Fibroblast of skin of left quadriceps (primary cell): ENCODE results near the gene FLRT1.
"Not testable (repeated sequence)": the region's sequence is repeated elsewhere in the genome, so short reads cannot be mapped to it uniquely, and the experiment has no call there.

Experiments used
- DNase-seq, 2 experiments: peaks; one replicate each; pipeline ENCODE4 v3.0.0-alpha.2; 2013; ENCODE audit warnings: low read depth in 2 of 2

FLRT1 gene

DNA sequence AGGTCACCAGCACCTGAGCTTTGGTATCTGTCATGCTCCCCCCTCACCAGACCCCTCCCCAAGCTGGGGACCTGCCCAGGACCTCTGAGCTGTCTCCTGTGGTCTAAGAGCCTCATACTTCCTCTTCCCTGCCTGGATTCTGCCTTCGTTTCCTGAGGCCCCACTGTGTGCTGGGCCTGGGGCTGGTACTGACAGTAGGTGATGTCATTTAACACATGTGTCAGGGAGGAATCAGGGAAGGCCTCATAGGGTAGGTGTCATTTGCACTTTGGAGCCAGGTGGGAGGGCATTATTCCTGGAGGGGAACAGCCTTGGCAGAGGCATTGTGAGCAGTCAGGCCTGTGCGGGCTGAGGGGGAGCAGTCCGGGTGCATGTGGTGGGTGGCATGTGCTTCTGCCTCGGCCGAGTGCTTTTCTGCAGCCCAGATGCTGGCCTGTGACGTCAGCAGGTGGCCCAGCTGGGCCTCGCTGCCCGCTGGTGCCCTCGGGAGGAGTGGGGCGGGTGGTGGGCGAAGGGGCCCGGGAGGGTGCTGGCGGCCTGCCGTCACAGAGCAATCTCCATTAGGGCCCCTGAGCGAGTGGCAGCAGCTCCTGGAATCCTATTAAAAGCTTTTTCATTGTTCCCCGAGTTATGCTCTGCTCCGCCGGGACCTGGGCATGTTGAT lies 9.1 kb downstream of the FLRT1 start:
- DNase-seq = no peak

DNA sequence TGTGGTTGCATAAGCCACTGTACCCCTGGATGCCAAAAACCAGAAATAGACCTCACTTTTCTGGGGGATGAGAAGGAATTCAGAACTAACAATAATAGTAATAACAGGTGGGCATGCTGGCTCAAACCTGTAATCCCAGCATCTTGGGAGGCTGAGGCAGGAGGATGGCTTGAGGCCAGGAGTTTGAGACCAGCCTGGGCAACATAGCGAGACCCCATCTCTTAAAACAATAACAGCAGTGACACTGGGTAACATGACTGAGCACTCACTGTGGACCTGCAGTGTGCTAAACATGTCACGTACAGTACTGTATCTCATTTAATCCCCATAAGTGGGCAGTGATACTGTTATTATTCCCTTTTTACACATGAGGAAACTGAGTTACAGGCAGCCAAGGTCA lies 10.0 kb downstream of the FLRT1 start:
- no peak for DNase-seq

DNA sequence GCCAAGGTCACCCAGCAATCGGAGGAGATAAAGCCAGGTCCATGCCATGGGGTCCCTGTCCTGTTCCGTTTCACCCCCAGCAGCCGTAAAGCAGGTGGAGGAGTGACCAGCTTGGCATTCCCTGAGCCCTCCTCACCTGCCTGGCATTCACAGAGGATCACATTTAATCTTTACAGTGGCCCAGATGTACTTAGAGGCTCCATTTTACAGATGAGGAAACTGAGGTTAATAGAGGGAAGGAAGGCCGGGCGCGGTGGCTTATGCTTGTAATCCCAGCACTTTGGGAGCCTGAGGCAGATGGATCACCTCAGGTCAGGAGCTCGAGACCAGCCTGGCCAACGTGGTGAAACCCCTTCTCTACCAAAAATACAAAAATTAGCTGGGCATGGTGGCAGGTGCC lies 11.6 kb downstream of the FLRT1 start:
- DNase-seq = not testable (repeated sequence)

DNA sequence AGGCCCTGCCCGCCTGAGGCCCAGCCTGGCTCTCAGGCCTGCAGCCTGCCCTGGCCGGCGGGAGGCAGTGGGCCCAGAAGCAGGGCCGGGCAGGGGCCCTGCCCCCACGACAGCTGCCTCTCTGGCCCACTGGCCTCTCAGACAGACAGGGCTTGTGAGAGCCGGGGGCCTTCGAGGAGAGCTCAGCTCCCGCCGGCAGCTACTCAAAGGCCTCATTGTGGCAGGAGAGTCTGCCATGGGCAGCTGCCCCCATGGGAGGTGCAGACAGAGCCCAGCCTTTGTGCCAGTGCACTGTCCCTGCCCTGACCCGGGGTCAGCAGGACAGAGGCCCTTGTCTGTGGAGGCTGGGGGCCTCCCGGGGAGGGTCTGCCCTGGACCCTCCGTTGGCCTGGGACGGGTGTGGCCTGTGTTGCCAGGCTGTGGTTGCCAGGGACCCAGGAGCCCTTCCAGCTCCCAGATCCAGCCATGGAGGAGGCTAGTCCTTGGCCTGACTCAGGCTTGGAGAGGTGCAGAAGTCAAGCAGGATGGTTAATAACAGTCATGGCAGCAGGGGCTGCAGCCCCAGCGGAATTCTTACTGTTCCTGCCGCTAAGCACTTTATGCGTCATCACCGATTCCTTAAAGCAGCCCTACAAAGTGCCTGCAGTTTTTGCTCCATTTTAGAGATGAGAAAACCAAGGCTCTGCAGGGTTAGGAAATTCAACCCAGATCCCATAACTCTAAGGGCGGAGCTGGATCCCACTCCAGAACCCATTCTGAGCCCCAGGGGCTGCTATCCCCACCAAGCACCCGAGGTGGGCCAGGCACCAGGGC lies 12.5 kb downstream of the FLRT1 start:
- DNase-seq = no peak

DNA sequence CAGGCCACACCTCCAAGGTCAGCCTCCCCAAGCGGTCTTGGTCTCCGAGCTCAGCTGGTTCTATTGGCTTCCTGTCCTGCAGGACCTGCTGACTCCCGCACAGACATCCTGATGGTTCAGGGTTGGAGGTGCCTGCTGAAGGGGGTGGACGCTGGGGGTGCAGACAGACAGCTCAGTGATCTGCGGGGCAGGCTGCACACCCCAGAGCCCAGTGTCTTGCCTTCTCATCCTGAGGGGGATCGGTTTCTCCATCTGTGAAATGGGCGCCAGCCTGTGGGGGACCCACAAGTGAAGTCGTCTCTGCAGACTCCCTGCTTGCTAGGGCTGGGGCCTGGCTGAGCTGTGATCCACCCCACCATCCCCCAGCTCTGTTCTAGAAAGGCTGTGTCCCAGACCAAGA lies 13.8 kb downstream of the FLRT1 start:
- DNase-seq = no peak

DNA sequence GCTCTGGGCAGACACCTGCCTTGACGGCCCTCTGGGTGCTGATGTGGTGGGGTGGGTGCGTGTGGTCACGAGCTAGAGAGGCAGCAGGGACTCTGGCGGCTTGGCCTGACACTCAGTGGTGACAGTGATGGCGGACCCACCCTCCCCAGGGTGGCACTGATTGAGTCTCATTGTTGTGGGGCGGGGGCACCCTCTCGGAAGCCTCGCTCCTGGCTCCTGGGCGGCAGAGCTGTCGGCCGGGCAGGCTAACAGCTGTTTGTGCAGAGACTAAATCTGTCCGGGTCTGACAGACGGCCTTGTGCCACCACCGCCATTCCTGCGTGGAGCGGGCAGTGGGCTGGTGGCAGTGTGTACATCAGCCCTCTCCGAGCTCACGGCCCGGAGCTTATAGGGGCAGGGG lies 15.6 kb downstream of the FLRT1 start:
- DNase-seq = no peak

DNA sequence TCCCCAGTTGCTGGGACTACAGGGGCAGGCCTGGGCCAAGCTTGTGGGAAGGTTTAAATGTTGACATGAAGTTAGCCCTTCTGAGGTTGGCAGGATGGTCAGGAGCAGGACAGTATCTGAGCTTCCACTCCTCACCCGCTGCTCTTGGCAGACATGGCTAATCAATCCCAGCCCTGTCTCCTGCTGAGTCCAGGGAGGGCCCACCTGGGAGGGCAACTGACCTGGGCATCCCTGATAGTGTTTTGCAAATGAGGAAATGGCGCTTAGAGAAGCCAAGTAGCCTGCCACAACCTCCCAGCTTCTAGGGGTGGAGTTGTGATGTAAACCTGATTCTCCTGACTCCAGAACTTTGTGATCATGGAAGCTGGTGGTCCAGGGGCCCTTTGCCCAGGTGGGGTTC lies 16.7 kb downstream of the FLRT1 start:
- no peak for DNase-seq

DNA sequence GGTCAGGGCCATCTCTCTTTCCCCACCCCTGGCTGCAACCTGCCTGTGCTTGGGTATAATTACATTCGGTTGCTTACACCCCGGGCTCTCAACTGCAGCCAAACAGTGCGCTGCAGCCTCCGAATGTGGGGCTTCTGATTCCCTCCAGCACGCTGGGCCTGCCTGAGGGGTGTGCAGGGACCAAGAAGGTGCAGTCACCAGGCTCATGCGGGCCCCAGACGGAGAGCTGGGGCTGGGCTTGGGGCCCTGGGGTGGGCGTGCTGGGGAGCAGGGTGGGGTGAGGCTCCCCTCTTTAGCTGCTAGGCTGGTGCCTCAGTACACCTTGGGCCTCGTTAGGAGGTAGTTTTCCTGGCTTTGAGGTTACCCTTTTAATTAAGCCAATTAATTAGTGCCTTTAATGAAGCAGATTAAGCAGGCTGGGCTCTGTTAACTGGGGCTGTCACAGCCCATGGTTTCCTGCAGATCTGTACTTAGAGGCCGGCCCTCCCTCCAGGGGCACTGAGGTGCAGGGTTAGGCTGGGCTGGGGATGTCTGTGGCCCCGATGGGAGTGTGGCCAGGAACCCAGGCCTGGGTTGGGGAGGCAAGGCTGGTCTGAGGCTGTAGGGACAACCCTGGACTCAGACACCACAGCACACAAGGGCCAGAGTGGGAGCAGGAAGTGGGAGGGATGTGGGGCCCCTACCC lies 17.3 kb downstream of the FLRT1 start:
- no peak for DNase-seq

DNA sequence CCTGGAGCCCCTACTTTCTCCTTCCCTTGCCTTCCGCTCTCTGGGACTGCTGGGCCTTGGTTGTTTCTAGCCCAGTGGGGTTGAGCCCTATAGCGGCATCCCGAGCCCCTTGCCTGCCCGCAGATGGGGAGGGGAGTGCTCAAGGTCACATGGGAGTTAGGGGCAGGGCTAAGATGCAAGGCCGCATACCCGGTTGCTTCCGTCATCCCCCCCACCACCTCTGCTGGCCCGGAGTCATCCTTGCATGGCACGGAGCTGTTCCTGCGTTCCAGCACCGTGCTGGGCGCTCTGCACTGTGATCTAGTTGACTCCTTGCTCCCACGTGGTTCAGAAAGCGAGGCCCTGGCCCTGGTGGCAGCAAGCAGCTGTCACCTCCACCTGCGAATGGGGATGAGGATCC lies 18.0 kb downstream of the FLRT1 start:
- DNase-seq = no peak

DNA sequence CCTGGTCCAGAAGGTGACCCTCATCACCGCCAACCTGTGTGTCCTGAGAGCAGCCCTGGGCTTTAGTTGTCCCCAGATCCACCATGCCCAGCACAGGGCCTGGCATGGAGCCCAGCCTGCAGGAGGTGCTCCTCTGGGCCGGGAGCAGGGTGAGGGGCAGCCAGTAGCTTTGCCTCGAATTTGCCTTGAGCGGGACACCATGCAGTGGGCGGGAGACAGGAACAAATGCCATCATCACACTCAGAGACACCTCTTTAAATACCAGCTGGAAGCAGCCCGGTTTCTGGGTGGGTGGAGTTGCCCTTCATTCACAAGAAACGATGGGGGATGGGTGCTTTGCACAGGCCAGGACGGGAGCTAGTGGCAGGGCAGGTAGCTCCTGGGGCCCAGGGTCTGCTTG lies 19.3 kb downstream of the FLRT1 start:
- DNase-seq = no peak

DNA sequence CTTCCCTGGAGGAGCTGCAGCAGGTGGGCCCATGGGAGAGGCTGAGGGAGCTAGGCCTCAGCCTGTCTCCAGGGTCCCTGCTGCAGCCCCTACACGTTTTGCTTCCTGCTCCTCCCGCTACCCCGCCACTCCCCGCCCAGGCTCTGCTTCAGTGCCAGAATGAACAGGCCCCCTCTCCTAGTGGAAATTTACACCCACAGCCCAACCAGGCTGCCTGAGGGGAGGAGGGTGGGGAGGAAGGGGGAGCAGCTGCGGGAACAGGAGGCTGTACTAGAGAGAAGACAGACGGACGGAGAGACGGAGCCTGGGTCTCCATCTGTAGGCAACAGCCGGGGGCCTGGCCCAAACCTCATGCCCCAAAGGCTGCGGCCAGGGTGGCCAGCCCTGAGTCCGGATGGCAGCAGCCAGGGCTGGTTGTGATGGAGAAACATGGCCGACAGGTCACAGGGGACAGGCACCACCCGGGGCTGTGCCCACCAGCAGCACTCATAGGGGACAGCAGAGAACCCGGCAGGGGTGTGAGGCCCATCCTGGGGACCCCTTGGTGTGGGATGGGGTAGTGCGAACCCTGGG lies 20.6 kb downstream of the FLRT1 start:
- DNase-seq = no peak

DNA sequence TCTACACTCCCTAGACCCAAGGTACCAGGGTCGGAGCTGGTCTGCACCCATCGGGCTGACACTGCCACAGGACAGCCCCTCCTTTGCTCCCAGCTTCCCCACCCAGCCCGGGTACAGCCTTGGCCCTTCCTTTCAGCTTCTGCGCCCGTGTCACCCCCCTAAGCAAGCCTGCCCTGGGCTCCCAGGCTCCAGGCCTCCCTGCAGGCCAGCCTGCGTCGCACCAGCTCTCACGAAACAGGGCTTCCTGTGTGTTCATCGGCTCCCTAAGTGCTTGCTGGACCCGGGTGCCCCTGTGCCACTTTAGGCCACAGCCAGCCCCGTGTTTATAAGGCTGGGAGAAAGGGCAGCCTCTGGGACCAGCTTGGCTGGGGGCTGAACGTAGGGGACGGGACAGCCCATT lies 21.1 kb downstream of the FLRT1 start:
- DNase-seq = no peak

DNA sequence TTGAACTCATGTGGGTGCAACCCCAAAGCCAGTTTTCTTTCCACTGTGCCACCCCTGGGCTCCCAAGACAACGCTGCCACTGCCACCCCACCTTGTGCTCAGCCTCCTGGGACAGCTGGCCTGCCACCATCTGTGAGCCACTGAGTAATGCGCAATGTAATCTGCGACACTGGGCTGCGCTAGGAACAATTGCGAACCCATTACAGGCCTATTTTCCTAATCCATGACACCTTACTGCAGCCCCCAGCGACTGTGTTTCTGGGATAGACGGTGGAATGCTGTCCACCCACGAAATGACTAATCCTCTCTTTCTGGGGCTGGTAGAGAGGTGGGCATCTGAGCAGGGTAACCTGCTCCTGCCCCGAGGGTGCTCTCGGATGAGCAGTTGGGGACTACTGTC lies 22.2 kb downstream of the FLRT1 start:
- DNase-seq = no peak

DNA sequence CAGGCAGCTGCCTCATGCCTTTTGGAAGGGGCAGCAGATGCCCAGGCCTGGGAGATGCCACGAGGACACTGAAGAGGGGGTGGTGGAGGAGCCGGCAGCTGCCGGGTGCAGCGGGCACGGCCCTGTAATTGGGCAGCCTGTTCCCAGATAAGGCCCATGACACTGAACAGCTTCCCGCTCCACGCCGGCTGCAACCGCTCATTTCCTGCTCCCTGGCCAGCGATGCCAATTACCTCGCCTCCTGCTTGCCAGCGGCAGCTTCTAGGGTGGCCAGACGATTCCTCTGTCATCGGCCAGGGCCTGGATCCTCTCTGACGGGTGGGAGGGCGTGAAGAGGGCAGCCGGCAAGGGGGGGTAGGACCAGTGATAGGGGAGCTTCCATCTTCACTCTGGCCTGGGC lies 22.8 kb downstream of the FLRT1 start:
- no peak for DNase-seq

DNA sequence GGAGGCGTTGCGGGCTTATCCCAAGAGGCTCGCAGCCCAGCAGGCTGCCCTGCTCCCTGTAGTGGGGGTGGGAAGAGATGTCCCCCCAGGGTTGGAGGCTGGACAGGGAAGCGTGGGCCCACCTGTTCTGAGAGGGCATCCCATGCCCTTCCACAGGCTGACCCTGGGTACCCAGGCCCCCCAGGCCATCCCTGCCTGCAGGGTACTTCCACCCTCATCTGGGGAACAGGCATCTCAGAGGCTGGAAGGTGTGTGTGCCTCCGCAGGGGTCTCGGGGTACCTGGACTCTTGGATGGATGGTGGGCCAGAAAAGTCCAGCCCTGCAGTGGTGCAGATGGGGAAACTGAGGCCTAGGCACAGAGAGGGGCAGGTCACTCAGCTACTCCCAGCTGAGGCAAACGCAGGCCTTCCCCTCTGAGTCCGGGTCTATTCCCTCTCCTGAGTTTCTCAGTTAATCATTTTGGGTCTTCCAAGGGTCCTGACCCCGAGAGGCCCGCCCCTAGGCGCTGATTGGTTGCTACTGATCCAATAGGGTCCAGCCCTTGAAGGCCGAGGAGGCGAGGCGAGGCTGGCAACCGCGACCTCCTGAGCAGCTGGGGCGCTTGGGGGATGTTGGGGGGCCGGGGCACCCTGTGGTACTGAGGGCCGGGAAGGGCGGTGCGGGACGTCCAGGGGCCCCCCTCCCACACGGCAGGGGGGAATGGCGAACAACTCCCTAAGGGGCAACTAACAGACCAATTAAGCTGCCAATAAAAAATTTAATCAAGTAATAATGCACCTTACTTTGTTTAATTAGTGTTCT lies 23.8 kb downstream of the FLRT1 start:
- no peak for DNase-seq

DNA sequence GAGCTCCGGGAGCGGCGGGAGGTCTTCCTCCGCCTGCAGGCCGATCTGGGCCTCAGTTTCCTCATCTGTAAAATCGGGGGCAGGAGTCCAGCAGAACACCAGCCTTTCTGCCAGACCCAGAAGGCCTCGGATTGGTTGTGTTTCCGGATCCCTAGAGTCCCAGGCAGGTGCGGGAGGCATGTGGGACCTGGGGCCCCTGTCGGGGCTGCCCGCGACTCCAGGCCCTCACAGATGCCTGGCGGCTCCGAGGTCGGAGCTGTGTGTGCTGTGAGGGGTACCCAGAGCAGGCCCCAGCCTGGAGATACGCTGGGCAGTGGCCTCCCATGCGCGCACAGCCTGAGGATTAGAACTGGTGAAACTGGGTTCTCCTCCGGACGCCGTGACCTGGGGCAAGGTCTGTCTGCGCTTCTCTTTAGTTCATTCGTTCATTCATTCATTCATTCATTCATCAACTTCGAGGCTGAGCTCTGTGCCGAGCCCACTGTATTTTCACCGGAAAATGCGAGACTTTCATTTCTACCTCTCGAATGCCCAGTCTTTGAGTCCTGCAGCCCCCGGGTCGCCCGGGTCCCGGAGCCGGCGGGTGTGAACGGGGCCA lies 24.6 kb downstream of the FLRT1 start:
- no peak for DNase-seq

DNA sequence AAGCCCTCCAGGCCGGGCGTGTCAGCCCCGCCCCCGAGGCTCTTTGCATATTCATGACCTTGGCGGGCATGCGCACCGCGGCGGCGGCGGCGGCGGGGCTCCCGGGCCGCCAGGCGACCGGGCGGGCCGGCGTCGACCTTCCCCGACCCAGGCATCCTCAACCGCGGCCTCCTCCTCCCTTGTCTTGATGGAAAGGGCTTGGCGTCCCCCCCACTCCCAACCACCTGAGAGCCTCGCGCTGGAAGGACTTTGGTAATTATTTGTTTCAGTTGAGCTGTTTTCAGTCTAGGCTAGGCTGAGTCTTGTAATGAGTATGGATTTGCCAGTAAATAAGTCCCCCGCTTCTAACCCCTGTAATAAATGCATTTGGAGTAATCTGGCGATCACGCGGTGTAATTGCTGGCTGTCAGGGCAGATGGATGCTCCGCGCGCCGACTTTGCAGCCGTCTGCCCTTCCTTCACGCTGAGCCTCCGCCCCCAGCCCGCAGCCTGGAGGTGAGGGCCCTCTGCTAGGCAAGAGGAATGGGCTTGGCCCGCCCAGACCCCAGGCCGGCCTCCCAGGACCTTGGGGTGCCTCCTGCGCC lies 25.2 kb downstream of the FLRT1 start:
- DNase-seq = no peak

DNA sequence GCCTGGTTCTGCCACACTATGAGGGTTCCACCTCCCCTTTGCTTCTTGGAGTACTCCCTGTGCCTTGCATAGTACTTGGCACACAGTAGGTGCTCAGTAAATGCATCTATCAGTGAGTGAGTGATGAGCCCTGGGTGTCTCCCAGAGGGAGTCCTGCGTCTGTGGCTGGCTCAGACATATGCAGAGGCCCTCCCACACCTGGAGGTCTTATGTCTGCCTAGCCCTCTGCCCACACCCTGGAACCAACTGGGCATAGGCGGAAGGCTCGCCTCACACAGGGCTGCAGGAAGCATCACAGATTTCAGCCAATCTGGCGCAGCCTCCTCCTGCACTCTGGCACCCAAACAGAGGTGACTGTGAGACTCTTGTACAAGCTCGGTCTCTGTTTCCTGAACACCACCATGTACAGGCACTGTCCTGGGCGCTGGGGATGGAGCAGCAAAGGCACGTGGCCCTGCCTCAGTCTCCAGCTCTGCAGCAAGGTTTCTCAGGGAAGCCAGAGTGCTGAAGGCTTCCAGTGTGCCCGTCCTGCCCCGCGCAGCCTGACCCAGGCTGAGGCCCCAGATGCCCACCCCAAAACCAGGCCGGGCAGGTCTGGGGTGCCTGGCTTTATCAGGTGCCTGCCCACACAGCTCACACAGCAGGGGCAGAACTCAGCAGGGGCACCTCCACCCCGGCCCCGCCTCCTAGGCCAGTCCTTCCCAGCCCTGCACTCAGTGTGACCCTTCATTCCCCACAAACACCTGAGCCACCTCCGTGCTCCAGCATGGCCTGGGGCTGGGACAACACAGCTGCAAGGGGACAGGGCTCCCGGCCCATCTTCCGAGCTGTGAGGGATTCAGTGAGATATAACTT lies 26.7 kb downstream of the FLRT1 start:
- DNase-seq = no peak

DNA sequence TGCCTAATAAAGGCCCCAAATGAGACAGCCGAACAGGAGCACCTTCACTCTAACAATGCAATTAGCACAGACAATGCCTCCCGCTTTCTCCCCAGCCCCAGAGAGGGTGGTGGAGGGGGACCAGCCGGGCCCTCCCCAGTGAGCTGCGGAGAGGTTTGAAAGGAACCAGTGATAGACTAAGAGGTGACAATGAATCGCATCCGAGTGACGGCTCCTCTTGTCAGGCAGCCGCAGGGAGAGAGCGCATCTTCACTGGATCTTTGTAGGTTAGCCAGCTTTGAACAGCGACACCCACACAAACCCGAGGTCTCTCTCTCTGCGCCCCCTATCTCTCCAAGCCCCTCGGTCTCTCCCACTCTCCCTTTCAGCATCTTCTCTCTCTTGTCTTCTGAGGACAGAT lies 28.0 kb downstream of the FLRT1 start:
- no peak for DNase-seq
